A549 (cell line): ENCODE results near the gene GSK3A.

Source experiments
- BHLHE40 ChIP-seq: IDR thresholded peaks from 2 replicates; pipeline ENCODE4 v1.6.1; 2012; ENCODE audit warnings: low read depth, low read length, inconsistent platforms
- CTCF ChIP-seq: fragments of >200 bp; sonication (Bioruptor Twin); formaldehyde crosslinking; IDR thresholded peaks from 3 replicates; pipeline ENCODE4 v1.5.1; 2016
- EP300 ChIP-seq, 2 experiments: fragments of >200 bp; sonication (Bioruptor Twin); formaldehyde crosslinking; IDR thresholded peaks; 2 replicates in 1 of 2; 3 replicates in 1 of 2; pipeline ENCODE4 v1.6.1; 2016 to 2017
- FOSB ChIP-seq: fragments of 250-450 bp; sonication (Bioruptor Pico); IDR thresholded peaks from 2 replicates; pipeline ENCODE4 v1.5.0; 2020; ENCODE audit warnings: mild to moderate bottlenecking, moderate library complexity
- MYC ChIP-seq: IDR thresholded peaks from 2 replicates; pipeline ENCODE4 v1.6.1; 2012; ENCODE audit warnings: mild to moderate bottlenecking, inconsistent platforms, low read length, improper control_type of control experiment, borderline replicate concordance
- POLR2A ChIP-seq: IDR thresholded peaks from 2 replicates; pipeline ENCODE4 v1.6.1; 2012; ENCODE audit warnings: mild to moderate bottlenecking, low read length
- POLR2AphosphoS2 ChIP-seq: conservative IDR thresholded peaks from 2 replicates; pipeline ENCODE4 v1.6.1; 2012; ENCODE audit warnings: low read length, improper control_type of control experiment, inconsistent platforms
- TF ChIP-seq, protein P1 (sequence below): fragments of 200-600 bp; sonication (generic); IDR thresholded peaks from 2 replicates; pipeline ENCODE4 v1.6.1; 2016; ENCODE audit warnings: antibody characterized with exemption, mild to moderate bottlenecking, moderate library complexity
- TF ChIP-seq, protein P2 (sequence below): IDR thresholded peaks from 2 replicates; pipeline ENCODE4 v1.6.1; 2012

DNA sequence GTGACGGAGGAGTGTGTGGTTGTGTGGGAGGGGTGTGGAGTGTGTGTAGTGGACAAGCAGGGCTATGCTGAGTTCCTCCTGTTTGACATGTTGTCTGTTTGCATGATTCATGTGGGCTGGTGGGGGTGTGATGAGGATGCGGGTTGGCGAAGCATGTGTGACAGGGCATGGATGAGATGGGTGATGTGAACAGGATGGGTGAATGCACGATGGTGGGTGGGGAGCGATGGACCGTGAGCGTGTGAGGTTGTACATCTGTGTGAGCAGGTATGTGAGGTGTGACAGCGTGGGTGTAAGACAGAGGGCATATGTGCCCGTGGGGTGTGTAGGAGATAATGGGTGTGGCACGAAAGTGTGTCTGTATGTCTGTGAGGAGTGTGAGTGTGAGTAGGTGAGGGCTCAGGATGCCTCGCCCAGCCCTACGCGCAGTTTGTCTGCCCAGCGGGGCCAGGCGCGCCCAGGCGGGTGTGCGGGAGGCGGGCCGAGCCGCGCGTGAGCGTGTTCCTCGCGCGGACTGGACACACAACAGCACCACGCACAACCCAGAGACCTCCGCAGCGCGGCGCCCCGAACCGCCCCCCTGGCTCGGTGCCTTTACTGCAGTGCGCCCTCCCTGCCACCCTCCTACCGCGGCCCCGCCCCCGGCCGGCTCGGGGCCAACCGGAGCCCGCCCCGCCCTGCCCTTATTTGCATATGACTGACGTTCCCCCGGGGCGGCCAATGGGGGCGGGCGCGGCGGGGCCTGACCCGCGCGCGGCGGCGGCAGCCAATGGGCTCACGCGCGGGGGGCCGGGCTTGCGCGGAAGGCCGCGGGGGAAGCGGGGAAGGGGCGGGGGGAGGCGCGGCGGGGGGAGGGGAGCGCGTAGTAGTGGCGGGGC lies 41.0 kb upstream of the GSK3A start:
- TF ChIP-seq POLR2AphosphoS2 (no peak), BHLHE40 (no peak), MYC (no peak), EP300 (IDR thresholded peaks at IDR 0.05) (no peak), CTCF (0 out of 3 replicates have a peak, but pooled peaks have one; percentile 5), FOSB (CRISPR knock-in tag) (no peak), POLR2A (peak; percentile 35; the same call in 1 of the 2 replicates)
- TF ChIP-seq, protein P1, sequence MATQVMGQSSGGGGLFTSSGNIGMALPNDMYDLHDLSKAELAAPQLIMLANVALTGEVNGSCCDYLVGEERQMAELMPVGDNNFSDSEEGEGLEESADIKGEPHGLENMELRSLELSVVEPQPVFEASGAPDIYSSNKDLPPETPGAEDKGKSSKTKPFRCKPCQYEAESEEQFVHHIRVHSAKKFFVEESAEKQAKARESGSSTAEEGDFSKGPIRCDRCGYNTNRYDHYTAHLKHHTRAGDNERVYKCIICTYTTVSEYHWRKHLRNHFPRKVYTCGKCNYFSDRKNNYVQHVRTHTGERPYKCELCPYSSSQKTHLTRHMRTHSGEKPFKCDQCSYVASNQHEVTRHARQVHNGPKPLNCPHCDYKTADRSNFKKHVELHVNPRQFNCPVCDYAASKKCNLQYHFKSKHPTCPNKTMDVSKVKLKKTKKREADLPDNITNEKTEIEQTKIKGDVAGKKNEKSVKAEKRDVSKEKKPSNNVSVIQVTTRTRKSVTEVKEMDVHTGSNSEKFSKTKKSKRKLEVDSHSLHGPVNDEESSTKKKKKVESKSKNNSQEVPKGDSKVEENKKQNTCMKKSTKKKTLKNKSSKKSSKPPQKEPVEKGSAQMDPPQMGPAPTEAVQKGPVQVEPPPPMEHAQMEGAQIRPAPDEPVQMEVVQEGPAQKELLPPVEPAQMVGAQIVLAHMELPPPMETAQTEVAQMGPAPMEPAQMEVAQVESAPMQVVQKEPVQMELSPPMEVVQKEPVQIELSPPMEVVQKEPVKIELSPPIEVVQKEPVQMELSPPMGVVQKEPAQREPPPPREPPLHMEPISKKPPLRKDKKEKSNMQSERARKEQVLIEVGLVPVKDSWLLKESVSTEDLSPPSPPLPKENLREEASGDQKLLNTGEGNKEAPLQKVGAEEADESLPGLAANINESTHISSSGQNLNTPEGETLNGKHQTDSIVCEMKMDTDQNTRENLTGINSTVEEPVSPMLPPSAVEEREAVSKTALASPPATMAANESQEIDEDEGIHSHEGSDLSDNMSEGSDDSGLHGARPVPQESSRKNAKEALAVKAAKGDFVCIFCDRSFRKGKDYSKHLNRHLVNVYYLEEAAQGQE: no peak
- TF ChIP-seq, protein P2, sequence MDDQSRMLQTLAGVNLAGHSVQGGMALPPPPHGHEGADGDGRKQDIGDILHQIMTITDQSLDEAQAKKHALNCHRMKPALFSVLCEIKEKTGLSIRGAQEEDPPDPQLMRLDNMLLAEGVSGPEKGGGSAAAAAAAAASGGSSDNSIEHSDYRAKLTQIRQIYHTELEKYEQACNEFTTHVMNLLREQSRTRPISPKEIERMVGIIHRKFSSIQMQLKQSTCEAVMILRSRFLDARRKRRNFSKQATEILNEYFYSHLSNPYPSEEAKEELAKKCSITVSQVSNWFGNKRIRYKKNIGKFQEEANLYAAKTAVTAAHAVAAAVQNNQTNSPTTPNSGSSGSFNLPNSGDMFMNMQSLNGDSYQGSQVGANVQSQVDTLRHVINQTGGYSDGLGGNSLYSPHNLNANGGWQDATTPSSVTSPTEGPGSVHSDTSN: 0 out of 2 replicates have a peak, but pooled peaks have one; percentile 47
